Heart left ventricle (tissue), 16 donors: ENCODE data around the gene MC1R. TPM values are rescaled to one million over a fixed set of nuclear protein-coding genes. Genes with fewer than 3 reads are reported as not detected.
"Not testable (repeated sequence)": the region's sequence is repeated elsewhere in the genome, so short reads cannot be mapped to it uniquely, and the experiment has no call there.

ENCODE experiments used
- ATAC-seq, 4 donors: fragments of 200-7000 bp; cut with Tn5 transposase; one replicate each; pipeline ENCODE4 v1.9.1; 2020 to 2022; ENCODE audit warnings: moderate library complexity in 4 of 4, mild to moderate bottlenecking in 3 of 4, moderate number of reproducible peaks in 1 of 4
- DNase-seq, 5 donors: peaks; one replicate each; pipeline ENCODE4 v3.0.0-alpha.2; 2020
- H3K27ac ChIP-seq, 12 donors: fragments of 200-600 bp; sonication (generic) in 4 of 12; one replicate each; pipeline versions ENCODE4 v1.5.0 to v1.8.0; 2016 to 2022; ENCODE audit warnings: mild to moderate bottlenecking in 2 of 12
- H3K27me3 ChIP-seq, 9 donors: fragments of 200-600 bp; sonication (generic) in 2 of 9; one replicate each; pipeline versions ENCODE4 v1.5.1 to v1.8.0; 2016 to 2022; ENCODE audit warnings: mild to moderate bottlenecking in 3 of 9
- H3K36me3 ChIP-seq, 9 donors: fragments of 200-600 bp; sonication (generic) in 2 of 9; one replicate each; pipeline versions ENCODE4 v1.5.0 to v1.8.0; 2018 to 2022; ENCODE audit warnings: mild to moderate bottlenecking in 2 of 9
- H3K4me1 ChIP-seq, 12 donors: fragments of 200-600 bp; sonication (generic) in 4 of 12; one replicate each; pipeline versions ENCODE4 v1.5.0 to v1.8.0; 2016 to 2022; ENCODE audit warnings: mild to moderate bottlenecking in 3 of 12
- H3K4me3 ChIP-seq, 12 donors: fragments of 200-600 bp; sonication (generic) in 4 of 12; one replicate each; pipeline versions ENCODE4 v1.5.0 to v1.8.0; 2017 to 2022; ENCODE audit warnings: mild to moderate bottlenecking in 9 of 12, moderate library complexity in 4 of 12
- H3K9me3 ChIP-seq, 12 donors: fragments of 200-600 bp; sonication (generic) in 4 of 12; one replicate each; pipeline versions ENCODE4 v1.5.0 to v1.8.0; 2016 to 2022; ENCODE audit warnings: mild to moderate bottlenecking in 1 of 12
- POLR2A ChIP-seq, 2 donors: fragments of 450-650 bp; IDR thresholded peaks; one replicate each; pipeline ENCODE4 v1.6.1; 2017; ENCODE audit warnings: antibody characterized with exemption in 2 of 2, mild to moderate bottlenecking in 2 of 2, moderate library complexity in 2 of 2
- WGBS, 4 donors: extraction: QIAGEN DNeasy Blood & Tissue Kit in 2 of 4; methylation state at CpG; one replicate each; pipeline versions ENCODE4 v1.1.5 to v1.1.7; 2013 to 2018; 5-methylcytosine and 5-hydroxymethylcytosine counted together
- intact Hi-C, 10 donors: fragments of 100-400 bp; cut with DNase I; formaldehyde crosslinking; loops; one replicate each; pipeline versions ENCODE4 v1.11.1 to v1.14.2; 2022
- polyA plus RNA-seq, 2 donors: library from polyadenylated mRNA; stranded (reverse); fragments of 200-250 nt; gene quantifications; one replicate each; pipeline ENCODE4 v1.2.3, GENCODE V29; 2013
- total RNA-seq, 9 donors: library from RNA; depleted of rRNA in 2 of 9; stranded (reverse); fragments of >200 nt in 2 of 9; fragmentation: NEBNext Ultra II Directional in 3 of 9; extraction: Animal tissue kit (Norgen Biotek cat#: 25700) in 3 of 9; gene quantifications; one replicate each; pipeline versions ENCODE4 v1.1.0 to v1.2.4, GENCODE V29; 2016 to 2023
- TF ChIP-seq, protein P1 (sequence below), 12 donors: fragments of 200-600 bp; sonication (generic) in 4 of 12; IDR thresholded peaks; one replicate each; pipeline versions ENCODE4 v1.5.0 to v1.8.0; 2018 to 2022; ENCODE audit warnings: antibody characterized with exemption in 12 of 12, mild to moderate bottlenecking in 5 of 12
- donor health status: ischemic (EF 13 %, LVEDD 7.1; RV severe dilation, severe dysfunction).
- donor health status: healthy with polysubstance abuse.
- donor health status: DM: no; HTN: yes; CAD: no.
- donor health status: DM: no; HTN: no; CAD: no.
- donor health status: ischemic (EF 25% LVEDD 6.9; RV normal size, moderate dysfunction).
- donor health status: ischemic (EF 25% LVEDD 5.7; RV mildly dilated, moderate dysfunction).
- donor health status: healthy.
- donor health status: DM: yes; HTN: yes; CAD: no.
- donor health status: ischemic (EF 35%, LVEDD 5.7; RV mildly dilated, moderate dysfunction).
- donor health status: nonischemic (EF 11% LVEDD 7.7; RV severe dilation, severe dysfunction).
- donor health status: DM: yes; HTN: yes; CAD: no.
- donor health status: PGD.
- donor health status: ischemic (EF 29% LVEDD 5.4; RV normal size, mild dysfunction).
- donor health status: nonischemic (EF 23%, LVEDD 6.1; RV moderate dilation, normal function).

The MC1R gene
- total and polyA plus RNA-seq, 11 donors: 0.42 to 2.1 (median 1.3) TPM

DNA sequence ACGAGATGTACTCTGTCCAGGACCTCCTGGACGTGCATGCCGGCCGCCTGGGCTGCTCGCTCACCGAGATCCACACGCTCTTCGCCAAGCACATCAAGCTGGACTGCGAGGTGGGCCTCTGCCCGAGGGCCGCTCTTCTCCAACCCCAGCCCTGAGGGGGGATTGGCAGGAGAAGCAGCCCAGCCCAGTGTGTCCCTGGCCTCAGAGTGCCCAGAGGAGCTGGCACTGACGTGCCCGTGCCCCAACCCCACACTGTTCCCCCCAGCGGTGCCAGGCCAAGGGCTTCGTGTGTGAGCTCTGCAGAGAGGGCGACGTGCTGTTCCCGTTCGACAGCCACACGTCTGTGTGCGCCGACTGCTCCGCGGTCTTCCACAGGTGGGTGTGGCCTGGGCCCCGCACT is 45.5 kb downstream of the MC1R start:
- intact Hi-C loops: no loop called here

DNA sequence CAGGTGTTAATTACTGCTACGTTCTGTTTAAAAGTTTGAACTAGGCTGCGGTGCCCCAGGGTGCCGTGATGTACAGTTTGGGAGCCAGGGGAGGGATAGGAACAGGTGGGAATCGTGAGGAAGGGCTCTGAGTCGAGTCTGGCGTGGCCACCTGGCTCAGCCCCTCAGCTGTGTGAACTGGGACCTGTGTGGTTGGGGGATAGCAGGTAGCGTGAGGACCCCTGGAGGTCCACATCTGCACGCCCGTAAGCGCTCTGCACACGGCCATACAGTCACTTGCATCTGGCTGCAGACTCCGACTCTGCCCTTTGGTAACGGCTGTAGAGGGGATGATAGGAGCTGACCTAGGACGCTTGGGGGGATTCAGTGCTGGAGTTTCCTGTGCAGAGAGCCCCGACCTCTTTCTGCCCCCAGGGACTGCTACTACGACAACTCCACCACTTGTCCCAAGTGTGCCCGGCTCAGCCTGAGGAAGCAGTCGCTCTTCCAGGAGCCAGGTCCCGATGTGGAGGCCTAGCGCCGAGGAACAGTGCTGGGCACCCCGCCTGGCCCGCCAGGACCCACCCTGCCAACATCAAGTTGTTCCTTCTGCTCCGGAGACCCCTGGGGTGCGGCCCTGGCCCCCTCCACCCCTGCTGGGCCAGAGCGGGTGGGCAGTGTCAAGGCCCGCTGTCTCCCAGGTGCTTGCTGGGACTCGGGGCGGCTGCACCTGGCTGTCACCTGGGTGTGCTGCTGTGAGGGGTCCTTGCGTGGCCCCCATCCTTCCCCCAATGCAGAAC is 47.0 kb downstream of the MC1R start:
- Histone ChIP-seq H3K27me3 (no peaks in the 10 kb centered on the region), H3K4me3 (no peak overlapping the region), H3K4me1 (peaks cover 0 to 18% (median 4%) of the 10 kb centered on the region in 12 donors), H3K9me3 (peaks cover 0 to 4% (median 0%) of the 10 kb centered on the region in 12 donors), H3K27ac (no peak overlapping the region), H3K36me3 (peaks cover 0 to 48% (median 26%) of the 10 kb centered on the region in 9 donors)
- intact Hi-C loops: no loop called here
- peak in 1 of 4 donors; percentile 11 for ATAC-seq
- TF ChIP-seq, protein P1, sequence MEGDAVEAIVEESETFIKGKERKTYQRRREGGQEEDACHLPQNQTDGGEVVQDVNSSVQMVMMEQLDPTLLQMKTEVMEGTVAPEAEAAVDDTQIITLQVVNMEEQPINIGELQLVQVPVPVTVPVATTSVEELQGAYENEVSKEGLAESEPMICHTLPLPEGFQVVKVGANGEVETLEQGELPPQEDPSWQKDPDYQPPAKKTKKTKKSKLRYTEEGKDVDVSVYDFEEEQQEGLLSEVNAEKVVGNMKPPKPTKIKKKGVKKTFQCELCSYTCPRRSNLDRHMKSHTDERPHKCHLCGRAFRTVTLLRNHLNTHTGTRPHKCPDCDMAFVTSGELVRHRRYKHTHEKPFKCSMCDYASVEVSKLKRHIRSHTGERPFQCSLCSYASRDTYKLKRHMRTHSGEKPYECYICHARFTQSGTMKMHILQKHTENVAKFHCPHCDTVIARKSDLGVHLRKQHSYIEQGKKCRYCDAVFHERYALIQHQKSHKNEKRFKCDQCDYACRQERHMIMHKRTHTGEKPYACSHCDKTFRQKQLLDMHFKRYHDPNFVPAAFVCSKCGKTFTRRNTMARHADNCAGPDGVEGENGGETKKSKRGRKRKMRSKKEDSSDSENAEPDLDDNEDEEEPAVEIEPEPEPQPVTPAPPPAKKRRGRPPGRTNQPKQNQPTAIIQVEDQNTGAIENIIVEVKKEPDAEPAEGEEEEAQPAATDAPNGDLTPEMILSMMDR (IDR thresholded peaks at IDR 0.05): no peak
- TF ChIP-seq POLR2A (IDR thresholded peaks at IDR 0.05): no peak
- 87 to 91% (median 87%) methylated on average over 18 to 30 of the region's 30 CpGs for WGBS, 4 donors
- DNase-seq: no peak

More for the DNA sequence above, 45.5 kb downstream of the MC1R start:
- ATAC-seq: peak in 1 of 4 donors; percentile 6
- DNase-seq: no peak
- Histone ChIP-seq H3K9me3 (no peaks in the 10 kb centered on the region), H3K36me3 (peaks cover 0 to 58% (median 33%) of the 10 kb centered on the region in 9 donors), H3K4me3 (no peak overlapping the region), H3K27ac (no peak overlapping the region), H3K4me1 (peaks cover 0 to 5% (median 0%) of the 10 kb centered on the region in 12 donors), H3K27me3 (no peaks in the 10 kb centered on the region)
- TF ChIP-seq POLR2A (IDR thresholded peaks at IDR 0.05): no peak
- TF ChIP-seq, protein P1 (IDR thresholded peaks at IDR 0.05): no peak
- WGBS, 4 donors: 88 to 94% (median 90%) methylated on average over 2 to 25 of the region's 25 CpGs

DNA sequence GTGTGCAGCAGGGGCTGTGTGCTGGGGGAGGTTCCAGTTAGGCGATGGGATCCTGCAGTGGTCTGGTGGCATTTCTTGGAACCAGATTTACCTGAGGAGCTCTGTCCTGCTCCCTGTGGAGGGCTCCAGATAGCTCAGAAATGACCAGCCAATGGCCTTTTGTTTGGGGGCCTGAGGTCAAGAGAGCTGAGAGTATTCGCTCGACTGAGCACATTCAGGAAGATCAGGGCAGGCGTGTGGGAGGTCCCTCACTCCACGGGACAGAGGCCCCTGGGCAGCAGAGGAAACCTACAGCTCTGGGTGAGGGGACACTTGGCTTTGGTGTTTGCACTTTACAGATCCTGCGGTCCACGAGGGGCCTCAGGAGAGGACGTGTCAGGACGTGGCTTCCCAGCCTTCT is 48.1 kb downstream of the MC1R start:
- intact Hi-C loops: no loop called here

DNA sequence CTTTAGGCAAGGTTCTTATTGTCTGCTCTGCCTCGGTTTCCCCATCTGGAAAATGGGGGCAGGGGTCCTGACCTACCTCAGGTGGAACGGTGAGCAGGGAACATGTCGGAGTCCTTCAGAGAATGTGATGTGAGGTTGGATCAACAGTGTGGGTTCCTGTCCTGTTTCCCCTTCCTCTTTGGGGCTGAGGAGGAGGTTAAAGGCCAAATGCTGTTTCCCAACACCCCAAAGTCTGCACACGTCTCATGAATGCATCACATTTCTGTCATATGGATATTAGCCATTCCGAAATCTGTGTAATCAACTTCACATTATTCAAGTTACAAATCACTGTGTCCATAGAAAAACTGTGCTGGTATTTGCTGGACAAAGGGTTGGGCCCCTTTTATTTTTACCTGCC is 48.8 kb downstream of the MC1R start:
- H3K4me3 ChIP-seq, intact Hi-C loops, ATAC-seq, DNase-seq, H3K27me3 ChIP-seq, H3K9me3 ChIP-seq: not testable (repeated sequence)
- Histone ChIP-seq H3K36me3 (peaks cover 0 to 34% (median 17%) of the 10 kb centered on the region in 9 donors), H3K27ac (peak overlapping the region in 1 of 12 donors; percentile 32), H3K4me1 (peaks cover 0 to 32% (median 18%) of the 10 kb centered on the region in 12 donors)
- WGBS, 4 donors: 81 to 94% (median 86%) methylated on average over 2 to 5 of the region's 5 CpGs

More for the DNA sequence above, 48.1 kb downstream of the MC1R start:
- DNase-seq: no peak
- ATAC-seq: no peak
- Histone ChIP-seq H3K36me3 (peaks cover 0 to 38% (median 17%) of the 10 kb centered on the region in 9 donors), H3K4me3 (no peak overlapping the region), H3K9me3 (peaks cover 0 to 6% (median 0%) of the 10 kb centered on the region in 12 donors), H3K27ac (no peak overlapping the region), H3K4me1 (peaks cover 0 to 29% (median 15%) of the 10 kb centered on the region in 12 donors), H3K27me3 (no peaks in the 10 kb centered on the region)
- no peak for TF ChIP-seq POLR2A (IDR thresholded peaks at IDR 0.05)
- TF ChIP-seq, protein P1 (IDR thresholded peaks at IDR 0.05): no peak
- 77 to 89% (median 81%) methylated on average over 8 to 9 of the region's 9 CpGs for WGBS, 4 donors

DNA sequence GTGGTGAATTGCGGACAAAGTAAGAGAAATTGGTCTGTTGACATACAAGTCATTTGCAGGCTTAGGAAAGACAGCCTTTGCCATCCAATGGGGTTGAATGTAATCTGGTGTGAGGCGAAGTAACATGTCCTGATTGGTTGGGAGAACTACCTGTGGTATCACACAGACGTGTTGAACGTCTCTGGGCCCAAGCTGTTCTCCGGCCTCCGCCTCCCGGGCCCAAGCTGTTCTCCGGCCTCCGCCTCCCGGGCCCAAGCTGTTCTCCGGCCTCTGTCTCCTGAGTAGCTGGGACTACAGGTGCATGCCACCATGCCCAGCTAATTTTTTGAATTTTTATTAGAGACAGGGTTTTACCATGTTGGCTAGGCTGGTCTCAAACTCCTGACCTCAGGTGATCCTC is 49.4 kb downstream of the MC1R start:
- ATAC-seq: not testable (repeated sequence)

More for the DNA sequence above, 49.4 kb downstream of the MC1R start:
- H3K27me3 ChIP-seq, DNase-seq, intact Hi-C loops, H3K4me3 ChIP-seq, H3K9me3 ChIP-seq: not testable (repeated sequence)
- 87 to 92% (median 87%) methylated on average over 11 of the region's 11 CpGs for WGBS, 4 donors
- Histone ChIP-seq H3K27ac (peak overlapping the region in 1 of 12 donors; percentile 32), H3K4me1 (peaks cover 0 to 33% (median 18%) of the 10 kb centered on the region in 12 donors), H3K36me3 (peaks cover 0 to 34% (median 14%) of the 10 kb centered on the region in 9 donors)
